ENCODE measurements around the gene METTL27. TPM values are rescaled to one million over a fixed set of nuclear protein-coding genes. Genes with fewer than 3 reads are reported as not detected.
A peak's percentile ranks its signal among the peaks of the same experiment; 100 is the strongest.

Gene METTL27
- total RNA-seq, 4 donors from 2014 or later = 2.0 to 7.4 (median 4.3) TPM

- DNase-seq (ENCODE audit: low spot score in 2 of 2) = no peak
- H3K4me3 ChIP-seq (ENCODE audit: low read depth, poor library complexity, severe bottlenecking) = no peak overlapping the region
- 50 to 52% methylated on average over 15 of the region's 15 CpGs for WGBS, 2 donors
- intact Hi-C loops (cut with DNase I; ENCODE audit: low total_unique reads) = no loop called here
- TF ChIP-seq, protein P1, sequence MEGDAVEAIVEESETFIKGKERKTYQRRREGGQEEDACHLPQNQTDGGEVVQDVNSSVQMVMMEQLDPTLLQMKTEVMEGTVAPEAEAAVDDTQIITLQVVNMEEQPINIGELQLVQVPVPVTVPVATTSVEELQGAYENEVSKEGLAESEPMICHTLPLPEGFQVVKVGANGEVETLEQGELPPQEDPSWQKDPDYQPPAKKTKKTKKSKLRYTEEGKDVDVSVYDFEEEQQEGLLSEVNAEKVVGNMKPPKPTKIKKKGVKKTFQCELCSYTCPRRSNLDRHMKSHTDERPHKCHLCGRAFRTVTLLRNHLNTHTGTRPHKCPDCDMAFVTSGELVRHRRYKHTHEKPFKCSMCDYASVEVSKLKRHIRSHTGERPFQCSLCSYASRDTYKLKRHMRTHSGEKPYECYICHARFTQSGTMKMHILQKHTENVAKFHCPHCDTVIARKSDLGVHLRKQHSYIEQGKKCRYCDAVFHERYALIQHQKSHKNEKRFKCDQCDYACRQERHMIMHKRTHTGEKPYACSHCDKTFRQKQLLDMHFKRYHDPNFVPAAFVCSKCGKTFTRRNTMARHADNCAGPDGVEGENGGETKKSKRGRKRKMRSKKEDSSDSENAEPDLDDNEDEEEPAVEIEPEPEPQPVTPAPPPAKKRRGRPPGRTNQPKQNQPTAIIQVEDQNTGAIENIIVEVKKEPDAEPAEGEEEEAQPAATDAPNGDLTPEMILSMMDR (IDR thresholded peaks at IDR 0.05) = peak in 1 of 3 donors; percentile 85
- no peak for TF ChIP-seq POLR2A (IDR thresholded peaks at IDR 0.05)
These were observed 27.8 kb upstream of the METTL27 start for GRCh38 chr7:73870041-73870492.

- intact Hi-C loops (cut with DNase I; ENCODE audit: low total_unique reads) = loop anchor here (5.0 to 10.0 kb wide), 2 partner anchors 96 to 158 kb away; partner anchors contain the start of gene ELN
- no peak for DNase-seq (ENCODE audit: low spot score in 2 of 2)
- no peak overlapping the region for H3K4me3 ChIP-seq (ENCODE audit: low read depth, poor library complexity, severe bottlenecking)
- TF ChIP-seq POLR2A (IDR thresholded peaks at IDR 0.05) = no peak
- TF ChIP-seq, protein P1 (IDR thresholded peaks at IDR 0.05) = no peak
- 60 to 72% methylated on average over 24 of the region's 24 CpGs for WGBS, 2 donors
These were observed 26.9 kb upstream of the METTL27 start for GRCh38 chr7:73869011-73869798.

- no peak for DNase-seq (ENCODE audit: low spot score in 2 of 2)
- WGBS, 2 donors = 86 to 89% methylated on average over 1 of the region's 1 CpG
- intact Hi-C loops (cut with DNase I; ENCODE audit: low total_unique reads) = loop anchor here (5.0 to 10.0 kb wide), 2 partner anchors 98 to 161 kb away; partner anchors contain the start of gene ELN
- TF ChIP-seq, protein P1 (IDR thresholded peaks at IDR 0.05) = no peak
- no peak for TF ChIP-seq POLR2A (IDR thresholded peaks at IDR 0.05)
- no peak overlapping the region for H3K4me3 ChIP-seq (ENCODE audit: low read depth, poor library complexity, severe bottlenecking)
These were observed 24.1 kb upstream of the METTL27 start for GRCh38 chr7:73866446-73866767.

- intact Hi-C loops (cut with DNase I; ENCODE audit: low total_unique reads) = loop anchor here (5.0 to 10.0 kb wide), 2 partner anchors 99 to 161 kb away; partner anchors contain the start of gene ELN
- DNase-seq (ENCODE audit: low spot score in 2 of 2) = no peak
- no peak overlapping the region for H3K4me3 ChIP-seq (ENCODE audit: low read depth, poor library complexity, severe bottlenecking)
- TF ChIP-seq POLR2A (IDR thresholded peaks at IDR 0.05) = no peak
- TF ChIP-seq, protein P1 (IDR thresholded peaks at IDR 0.05) = peak in 1 of 3 donors; percentile 43
- WGBS, 2 donors = 73 to 74% methylated on average over 5 to 6 of the region's 6 CpGs
These were observed 23.6 kb upstream of the METTL27 start for GRCh38 chr7:73865738-73866445.

DNA sequence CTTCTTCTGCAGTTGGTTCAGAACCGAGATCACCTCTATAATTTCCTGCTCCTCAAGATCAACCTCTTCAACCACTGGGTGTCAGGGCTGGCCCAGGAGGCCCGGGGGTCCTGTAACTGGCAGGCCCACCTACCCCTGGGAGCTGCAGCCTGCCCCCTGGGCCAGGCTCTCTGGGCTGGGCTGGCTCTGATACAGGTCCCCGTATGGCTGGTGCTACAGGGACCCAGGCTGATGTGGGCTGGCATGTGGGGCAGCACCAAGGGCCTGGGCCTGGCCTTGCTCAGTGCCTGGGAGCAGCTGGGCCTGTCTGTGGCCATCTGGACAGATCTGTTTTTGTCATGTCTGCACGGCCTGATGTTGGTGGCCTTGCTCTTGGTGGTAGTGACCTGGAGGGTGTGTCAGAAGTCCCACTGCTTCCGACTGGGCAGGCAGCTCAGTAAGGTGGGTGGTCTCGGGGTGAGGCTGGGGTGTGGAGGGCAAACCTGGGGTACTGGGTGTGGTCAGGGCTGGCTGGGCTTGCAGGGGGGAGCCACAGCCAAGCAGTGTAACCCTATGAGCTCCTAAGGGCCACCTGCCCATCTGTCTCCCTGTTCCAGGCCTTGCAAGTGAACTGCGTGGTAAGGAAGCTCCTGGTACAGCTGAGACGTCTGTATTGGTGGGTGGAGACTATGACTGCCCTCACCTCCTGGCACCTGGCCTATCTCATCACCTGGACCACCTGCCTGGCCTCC, 22.8 kb upstream of the METTL27 start:
- intact Hi-C loops (cut with DNase I; ENCODE audit: low total_unique reads) = loop anchor here (5.0 to 10.0 kb wide), 2 partner anchors 100 to 162 kb away; partner anchors contain the start of gene ELN
- 80 to 84% methylated on average over 5 to 8 of the region's 8 CpGs for WGBS, 2 donors
- TF ChIP-seq, protein P1 (IDR thresholded peaks at IDR 0.05) = no peak
- no peak for TF ChIP-seq POLR2A (IDR thresholded peaks at IDR 0.05)
- H3K4me3 ChIP-seq (ENCODE audit: low read depth, poor library complexity, severe bottlenecking) = no peak overlapping the region
- DNase-seq (ENCODE audit: low spot score in 2 of 2) = no peak

Data from lower leg skin (tissue), 4 donors.